Activated CD8-positive, alpha-beta memory T cell treated with anti-CD3 and anti-CD28 coated beads, Interleukin-2, amount 10 ng/mL, durations not matched to agents 7 days and 5 days (primary cell): Measurements from ENCODE around the gene SLC22A24. TPM values are rescaled to one million over a fixed set of nuclear protein-coding genes. Genes with fewer than 3 reads are reported as not detected.
"Not testable (repeated sequence)": the region's sequence is repeated elsewhere in the genome, so short reads cannot be mapped to it uniquely, and the experiment has no call there.

Experiments
- ATAC-seq: fragments of 150-1000 bp; cut with Tn5 transposase; one replicate; pipeline ENCODE4 v1.10.0; 2021; ENCODE audit warnings: moderate library complexity
- CTCF ChIA-PET: fragments of 350-600 bp; sonication (Branson Sonifier 250); formaldehyde crosslinking; loops from one replicate; lab custom pipeline; 2021; ENCODE audit warnings: antibody characterized with exemption; lab: Charles Lee
- DNase-seq: peaks from one replicate; pipeline ENCODE4 v3.0.0-alpha.2; 2020
- H3K27ac Mint-ChIP-seq: one replicate; pipeline ENCODE4 v1.8.0; 2021; ENCODE audit warnings: mild to moderate bottlenecking, mixed read lengths
- H3K27me3 Mint-ChIP-seq: one replicate; pipeline ENCODE4 v1.8.0; 2021; ENCODE audit warnings: mixed read lengths
- H3K36me3 Mint-ChIP-seq: one replicate; pipeline ENCODE4 v1.8.0; 2021; ENCODE audit warnings: mild to moderate bottlenecking, mixed read lengths
- H3K4me1 Mint-ChIP-seq: one replicate; pipeline ENCODE4 v1.8.0; 2021; ENCODE audit warnings: mixed read lengths
- H3K4me3 Mint-ChIP-seq: one replicate; pipeline ENCODE4 v1.8.0; 2021; ENCODE audit warnings: mild to moderate bottlenecking, moderate library complexity, mixed read lengths
- H3K9me3 Mint-ChIP-seq: one replicate; pipeline ENCODE4 v1.8.0; 2022; ENCODE audit warnings: low read depth, mixed read lengths
- total RNA-seq, 2 experiments: library from RNA; stranded (reverse); gene quantifications; one replicate each; pipeline ENCODE4 v1.2.3, GENCODE V29; 2021

The SLC22A24 gene, protein sequence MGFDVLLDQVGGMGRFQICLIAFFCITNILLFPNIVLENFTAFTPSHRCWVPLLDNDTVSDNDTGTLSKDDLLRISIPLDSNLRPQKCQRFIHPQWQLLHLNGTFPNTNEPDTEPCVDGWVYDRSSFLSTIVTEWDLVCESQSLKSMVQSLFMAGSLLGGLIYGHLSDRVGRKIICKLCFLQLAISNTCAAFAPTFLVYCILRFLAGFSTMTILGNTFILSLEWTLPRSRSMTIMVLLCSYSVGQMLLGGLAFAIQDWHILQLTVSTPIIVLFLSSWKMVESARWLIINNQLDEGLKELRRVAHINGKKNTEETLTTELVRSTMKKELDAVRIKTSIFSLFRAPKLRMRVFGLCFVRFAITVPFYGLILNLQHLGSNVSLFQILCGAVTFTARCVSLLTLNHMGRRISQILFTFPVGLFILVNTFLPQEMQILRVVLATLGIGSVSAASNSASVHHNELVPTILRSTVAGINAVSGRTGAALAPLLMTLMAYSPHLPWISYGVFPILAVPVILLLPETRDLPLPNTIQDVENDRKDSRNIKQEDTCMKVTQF
- not detected for total RNA-seq

DNA sequence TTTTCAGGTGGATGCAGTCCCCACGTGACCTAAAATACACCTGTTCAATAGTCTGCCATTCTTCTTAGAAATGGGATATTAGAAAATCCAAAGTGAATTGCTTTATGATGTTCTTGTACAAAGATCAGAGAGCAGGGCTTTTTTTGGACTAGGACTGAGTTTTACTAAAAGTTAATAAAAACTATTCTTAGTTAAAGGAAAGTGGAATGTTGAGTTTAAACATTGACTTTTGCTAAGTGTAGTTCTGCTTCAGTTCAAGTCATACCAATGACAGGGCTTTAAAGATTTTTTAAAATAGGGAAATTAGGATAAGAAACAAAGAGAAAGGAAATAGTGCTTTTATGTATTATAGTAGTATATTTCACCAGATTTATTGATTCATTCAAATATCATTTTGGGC, at the start of gene SLC22A24:
Gene SLC22A24, minus strand, starts transcription at position 101 of the 400 bp plus-strand sequence. CDS start 442 bp downstream, outside the sequence.
- DNase-seq (no peak), ATAC-seq (no peak)
- Mint-ChIP-seq H3K27me3 (peaks cover 22% of the 10 kb centered on the region), H3K4me3 (no peak within 1 kb of the TSS), H3K36me3 (no peaks in the 10 kb centered on the region), H3K4me1 (no peaks in the 10 kb centered on the region), H3K27ac (no peak within 1 kb of the TSS), H3K9me3 (no peaks in the 10 kb centered on the region)
- CTCF ChIA-PET: no interaction called here

DNA sequence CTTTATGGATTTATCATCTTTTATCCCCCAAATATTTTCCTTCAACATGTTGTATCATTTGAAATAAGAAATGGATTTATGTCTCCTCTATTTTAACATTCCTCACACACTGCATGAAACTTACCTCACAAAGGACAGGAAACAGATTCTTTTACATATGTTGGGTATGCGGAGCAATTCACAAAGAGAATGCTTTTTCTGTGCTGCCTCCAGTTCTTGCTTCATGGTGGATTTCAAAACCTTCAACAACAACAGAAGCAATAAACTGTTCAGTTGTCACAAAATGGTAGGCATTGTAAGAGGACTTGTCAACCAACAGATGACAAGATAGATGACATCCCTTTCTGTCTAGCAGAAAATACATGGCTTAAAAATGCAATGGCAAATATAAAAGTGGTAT, 36.5 kb upstream of the SLC22A24 start:
- Mint-ChIP-seq H3K9me3 (no peaks in the 10 kb centered on the region), H3K4me1 (no peaks in the 10 kb centered on the region), H3K27me3 (peaks cover 43% of the 10 kb centered on the region), H3K4me3 (no peak overlapping the region), H3K27ac (no peak overlapping the region), H3K36me3 (no peaks in the 10 kb centered on the region)
- ATAC-seq (no peak), DNase-seq (no peak)
- CTCF ChIA-PET: no interaction called here

DNA sequence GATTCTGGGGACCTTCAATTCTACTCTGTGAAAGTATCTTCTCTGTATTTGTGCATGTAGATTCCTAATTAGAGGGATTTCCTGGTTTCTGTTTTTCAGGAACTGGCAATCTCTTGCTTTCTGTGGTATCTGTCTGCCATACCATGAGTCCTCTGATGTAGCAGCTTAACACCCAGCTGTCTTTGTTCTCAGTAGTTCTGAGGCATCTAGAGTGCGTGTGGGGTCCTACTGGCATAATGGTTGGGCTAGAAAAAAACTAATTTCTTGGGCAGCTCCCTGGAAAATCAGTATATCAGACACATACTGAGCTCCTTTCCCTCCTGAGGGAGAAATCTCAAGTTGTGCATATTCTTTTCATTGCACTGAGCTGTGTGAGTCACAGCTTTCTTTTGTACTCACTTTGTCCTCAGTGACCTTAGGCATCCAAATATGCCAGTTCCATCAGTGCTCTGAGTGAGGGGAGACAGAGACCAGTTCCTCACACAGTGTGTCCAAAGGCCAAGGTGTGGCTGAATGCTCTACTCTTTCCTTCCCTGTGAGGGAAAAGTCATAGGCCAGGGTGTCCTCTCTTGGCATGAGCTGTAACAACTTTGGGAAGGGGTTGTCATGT, 35.5 kb upstream of the SLC22A24 start:
- Mint-ChIP-seq H3K27ac (no peak overlapping the region), H3K4me3 (no peak overlapping the region), H3K9me3 (no peaks in the 10 kb centered on the region), H3K4me1 (no peaks in the 10 kb centered on the region), H3K36me3 (no peaks in the 10 kb centered on the region), H3K27me3 (peaks cover 43% of the 10 kb centered on the region)
- ATAC-seq (no peak), DNase-seq (no peak)
- CTCF ChIA-PET: no interaction called here

DNA sequence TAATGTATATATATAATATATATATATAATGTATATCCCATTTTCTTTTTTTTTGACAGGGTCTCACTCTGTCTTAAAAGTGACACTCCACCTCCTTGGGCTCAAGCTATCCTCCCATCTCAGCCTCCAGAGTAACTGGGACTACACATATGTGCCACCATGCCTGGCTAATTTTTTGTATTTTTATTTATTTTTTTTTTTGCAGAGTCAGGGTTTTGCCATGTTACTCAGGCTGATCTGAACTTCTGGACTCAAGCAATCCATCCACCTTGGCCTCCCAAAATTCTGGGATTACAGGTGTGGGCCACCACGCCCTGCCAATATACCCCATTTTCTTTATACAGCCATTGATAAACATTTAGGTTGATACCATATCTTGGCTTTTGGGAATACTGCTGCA, 33.9 kb upstream of the SLC22A24 start:
- no peak overlapping the region for H3K27ac Mint-ChIP-seq
- no peaks in the 10 kb centered on the region for H3K9me3 Mint-ChIP-seq
- peaks cover 34% of the 10 kb centered on the region for H3K27me3 Mint-ChIP-seq
- no peak for DNase-seq
- H3K36me3 Mint-ChIP-seq: no peaks in the 10 kb centered on the region
- CTCF ChIA-PET: no interaction called here
- no peak overlapping the region for H3K4me3 Mint-ChIP-seq
- no peaks in the 10 kb centered on the region for H3K4me1 Mint-ChIP-seq
- no peak for ATAC-seq

DNA sequence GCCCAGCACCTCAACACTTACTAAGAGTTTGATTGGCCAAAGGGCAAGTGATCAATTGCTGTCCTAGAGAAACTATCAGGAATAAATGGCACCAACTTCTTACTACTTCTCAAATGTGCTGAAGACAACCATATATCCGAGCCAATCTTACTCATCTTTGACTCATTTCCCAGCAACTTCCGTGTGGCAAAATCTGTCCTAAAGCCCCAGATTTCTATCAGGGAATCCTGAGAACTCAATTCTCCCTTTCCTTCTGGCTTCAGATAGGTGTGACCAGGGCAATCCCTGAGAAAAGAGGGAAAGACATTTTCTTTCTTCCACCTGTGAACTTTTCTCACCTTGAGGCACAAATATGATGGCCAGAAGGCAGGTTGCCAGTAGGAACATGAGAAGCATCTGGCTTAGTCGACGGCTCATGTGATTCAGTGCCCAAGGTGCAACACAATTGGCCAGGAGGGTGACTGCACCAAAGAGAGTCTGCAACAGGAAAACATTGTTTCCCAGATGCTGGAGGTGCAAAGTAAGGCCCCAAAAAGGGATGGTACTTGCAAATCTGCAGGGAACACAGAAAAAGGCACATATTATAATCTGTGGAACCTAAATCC, 21.8 kb upstream of the SLC22A24 start:
- no peak for ATAC-seq
- H3K9me3 Mint-ChIP-seq: no peaks in the 10 kb centered on the region
- CTCF ChIA-PET: no interaction called here
- DNase-seq: no peak
- H3K27me3 Mint-ChIP-seq: peaks cover 46% of the 10 kb centered on the region
- no peaks in the 10 kb centered on the region for H3K36me3 Mint-ChIP-seq
- H3K27ac Mint-ChIP-seq: no peak overlapping the region
- H3K4me3 Mint-ChIP-seq: no peak overlapping the region
- H3K4me1 Mint-ChIP-seq: no peaks in the 10 kb centered on the region

DNA sequence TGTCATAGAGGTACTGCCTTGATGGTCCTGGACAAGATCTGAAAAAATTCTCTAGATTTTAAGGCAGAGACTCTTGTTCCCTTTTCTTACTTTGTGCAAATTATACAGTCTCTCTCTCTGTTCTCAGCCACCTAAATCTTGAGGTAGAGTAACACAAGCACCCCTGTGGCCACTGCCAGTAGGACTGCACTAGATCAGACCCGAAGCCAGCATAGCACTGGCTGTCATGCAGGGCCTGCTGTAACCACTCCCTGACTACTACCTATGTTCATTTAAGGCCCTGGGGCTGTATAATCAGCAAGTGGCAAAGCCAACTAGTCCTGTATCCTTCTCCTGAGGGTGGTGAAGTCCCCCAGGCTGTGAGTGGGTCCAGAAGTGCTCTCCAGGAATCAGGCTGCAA, 11.8 kb upstream of the SLC22A24 start:
- Mint-ChIP-seq H3K36me3 (no peaks in the 10 kb centered on the region), H3K4me1 (no peaks in the 10 kb centered on the region), H3K4me3 (no peak overlapping the region), H3K9me3 (no peaks in the 10 kb centered on the region), H3K27ac (no peak overlapping the region), H3K27me3 (peaks cover 31% of the 10 kb centered on the region)
- CTCF ChIA-PET: no interaction called here
- no peak for DNase-seq
- no peak for ATAC-seq

DNA sequence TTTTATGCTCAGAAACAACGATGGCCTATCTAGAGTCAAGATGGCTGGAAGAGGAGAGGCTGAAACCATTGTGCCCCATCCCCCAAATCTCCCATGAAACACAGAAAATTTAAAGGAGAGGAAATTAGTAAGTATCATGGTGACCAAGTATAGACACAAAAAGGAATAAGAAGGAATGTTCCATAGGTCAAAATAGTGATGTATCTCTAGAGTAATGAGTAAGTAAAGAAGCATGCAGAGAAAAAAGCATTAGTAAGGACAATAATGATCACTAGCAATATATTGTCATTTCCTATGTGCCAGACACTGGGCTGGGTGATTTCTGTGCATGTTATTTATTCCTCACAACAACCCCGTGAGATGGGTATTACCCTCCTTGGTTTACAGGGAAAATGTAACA, 2.6 kb upstream of the SLC22A24 start:
- ATAC-seq (no peak), DNase-seq (no peak)
- CTCF ChIA-PET: no interaction called here
- no peaks in the 10 kb centered on the region for H3K4me1 Mint-ChIP-seq
- H3K36me3 Mint-ChIP-seq: no peaks in the 10 kb centered on the region
- H3K27me3 Mint-ChIP-seq: peaks cover 18% of the 10 kb centered on the region
- no peak overlapping the region for H3K4me3 Mint-ChIP-seq
- H3K9me3 Mint-ChIP-seq: no peaks in the 10 kb centered on the region
- no peak overlapping the region for H3K27ac Mint-ChIP-seq

DNA sequence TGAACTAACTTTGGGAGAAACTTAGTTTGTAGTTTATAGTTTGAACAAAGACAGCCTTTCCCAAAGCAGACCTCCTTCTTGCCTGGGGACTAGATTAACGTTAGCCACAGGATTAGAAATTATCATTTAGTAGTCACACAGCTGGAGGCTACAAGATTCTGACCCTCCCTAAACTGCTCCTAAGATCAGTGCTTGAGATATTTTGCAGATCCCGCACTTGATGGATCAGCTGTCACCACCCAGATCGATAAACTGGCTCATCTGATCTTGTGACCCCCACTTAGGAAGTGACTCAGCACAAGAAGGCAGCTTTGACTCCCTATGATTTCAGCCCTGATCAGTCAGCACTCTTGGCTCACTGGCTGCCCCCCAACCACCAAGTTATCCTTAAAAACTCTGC, 1.6 kb downstream of the SLC22A24 start:
- no peaks in the 10 kb centered on the region for H3K4me1 Mint-ChIP-seq
- H3K9me3 Mint-ChIP-seq: no peaks in the 10 kb centered on the region
- CTCF ChIA-PET: no interaction called here
- H3K27me3 Mint-ChIP-seq: peaks cover 25% of the 10 kb centered on the region
- DNase-seq (no peak), ATAC-seq (no peak)
- no peak overlapping the region for H3K27ac Mint-ChIP-seq
- H3K4me3 Mint-ChIP-seq: no peak overlapping the region
- no peaks in the 10 kb centered on the region for H3K36me3 Mint-ChIP-seq

DNA sequence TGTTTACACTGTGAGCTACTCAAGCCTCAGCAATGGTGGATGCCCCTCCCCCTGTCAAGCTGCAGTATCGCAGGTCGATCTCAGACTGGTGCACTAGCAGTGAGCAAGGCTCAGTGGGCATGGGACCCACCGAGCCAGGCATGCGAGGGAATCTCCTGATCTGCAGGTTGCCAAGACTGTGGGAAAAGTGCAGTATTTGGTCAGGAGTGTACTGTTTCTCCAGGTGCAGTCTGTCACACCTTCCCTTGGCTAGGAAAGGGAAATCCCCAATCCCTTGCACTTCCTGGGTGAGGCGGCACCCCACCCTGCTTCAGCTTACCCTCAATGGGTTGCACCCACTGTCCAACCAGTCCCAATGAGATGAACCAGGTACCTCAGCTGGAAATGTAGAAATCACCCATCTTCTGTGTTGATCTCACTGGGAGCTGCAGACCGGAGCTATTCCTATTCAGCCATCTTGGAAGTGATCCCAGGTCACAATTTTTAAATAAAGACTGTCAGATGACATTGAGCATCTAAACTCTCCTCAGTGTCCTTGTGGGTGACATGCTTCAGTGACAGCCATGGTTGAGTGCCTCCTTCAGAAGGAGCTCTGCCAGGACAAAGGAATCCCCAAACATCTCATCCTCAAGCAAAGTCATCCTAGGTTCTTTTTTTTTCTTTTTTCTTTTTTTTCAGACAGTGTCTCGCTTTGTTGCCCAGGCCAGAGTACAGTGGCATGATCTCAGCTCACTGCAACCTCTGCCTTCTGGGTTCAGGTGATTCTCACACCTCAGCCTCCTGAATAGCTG, 10.8 kb downstream of the SLC22A24 start:
- Mint-ChIP-seq H3K36me3 (no peaks in the 10 kb centered on the region), H3K4me1 (no peaks in the 10 kb centered on the region), H3K27me3 (peaks cover 15% of the 10 kb centered on the region), H3K27ac (no peak overlapping the region), H3K4me3 (no peak overlapping the region), H3K9me3 (no peaks in the 10 kb centered on the region)
- DNase-seq (no peak), ATAC-seq (no peak)
- CTCF ChIA-PET: no interaction called here

DNA sequence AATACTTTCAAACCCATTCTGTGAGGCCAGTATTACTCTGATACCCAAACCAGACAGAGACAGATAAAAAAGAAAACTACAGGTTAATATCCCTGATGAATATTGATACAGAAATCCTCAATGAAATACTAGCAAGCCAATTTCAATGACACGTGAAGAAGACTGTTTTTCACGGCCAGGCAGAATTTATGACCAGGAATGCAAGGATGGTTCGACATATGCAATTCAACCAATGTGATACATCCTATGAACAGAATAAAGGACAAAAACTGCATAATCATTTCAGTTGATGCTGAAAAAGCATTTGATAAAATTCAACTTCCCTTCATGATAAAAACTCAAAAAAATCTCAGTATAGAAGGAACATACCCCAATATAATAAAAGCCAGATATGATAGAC, 44.5 kb downstream of the SLC22A24 start:
- DNase-seq (no peak), ATAC-seq (no peak)
- H3K27me3 Mint-ChIP-seq: peaks cover 2% of the 10 kb centered on the region
- H3K4me3 Mint-ChIP-seq: no peak overlapping the region
- H3K36me3 Mint-ChIP-seq: no peaks in the 10 kb centered on the region
- no peak overlapping the region for H3K27ac Mint-ChIP-seq
- no peaks in the 10 kb centered on the region for H3K4me1 Mint-ChIP-seq
- H3K9me3 Mint-ChIP-seq: peaks cover 13% of the 10 kb centered on the region
- CTCF ChIA-PET: no interaction called here

DNA sequence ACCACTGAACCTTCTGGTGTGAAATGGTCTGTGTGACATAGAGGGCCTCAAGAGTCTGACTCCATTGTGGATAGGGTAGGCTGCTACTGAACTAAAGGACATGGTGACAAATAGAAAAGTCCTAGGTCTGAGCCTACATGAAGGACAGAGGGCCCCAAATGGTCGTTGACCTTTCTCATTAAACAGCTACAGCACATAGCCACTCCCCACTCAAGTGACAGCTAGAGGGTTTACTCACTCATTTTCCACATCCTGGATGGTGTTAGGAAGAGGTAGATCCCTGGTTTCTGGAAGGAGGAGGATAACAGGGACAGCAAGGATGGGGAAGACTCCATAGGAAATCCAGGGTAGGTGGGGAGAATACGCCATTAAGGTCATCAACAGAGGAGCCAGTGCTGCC, 63.3 kb downstream of the SLC22A24 start:
- ATAC-seq (no peak), DNase-seq (no peak)
- Mint-ChIP-seq H3K4me1 (no peaks in the 10 kb centered on the region), H3K36me3 (no peaks in the 10 kb centered on the region), H3K27me3 (peaks cover 20% of the 10 kb centered on the region), H3K4me3 (no peak overlapping the region), H3K9me3 (peaks cover 4% of the 10 kb centered on the region), H3K27ac (no peak overlapping the region)
- CTCF ChIA-PET: no interaction called here

DNA sequence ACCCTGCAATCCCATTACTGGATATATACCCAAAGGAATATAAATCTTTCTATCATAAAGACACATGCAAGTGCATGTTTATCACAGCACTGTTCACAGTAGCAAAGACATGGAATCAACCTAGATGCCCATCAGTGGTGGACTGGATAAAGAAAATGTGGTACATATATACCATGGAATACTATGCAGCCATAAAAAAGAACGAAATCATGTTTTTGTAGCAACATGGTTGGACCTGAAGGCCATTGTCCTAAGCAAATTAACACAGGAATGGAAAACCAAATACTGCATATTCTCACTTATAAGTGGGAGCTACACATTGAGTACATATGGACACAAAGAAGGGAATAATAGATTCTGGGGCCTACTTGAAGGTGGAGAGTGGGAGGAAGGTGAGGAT, 97.8 kb downstream of the SLC22A24 start:
- not testable (repeated sequence) for H3K4me1 Mint-ChIP-seq, H3K9me3 Mint-ChIP-seq, H3K4me3 Mint-ChIP-seq, DNase-seq, H3K27ac Mint-ChIP-seq, ATAC-seq, H3K36me3 Mint-ChIP-seq
- H3K27me3 Mint-ChIP-seq: peaks cover 20% of the 10 kb centered on the region
- CTCF ChIA-PET: interaction anchor here (1.4 kb wide), 1 partner anchor 12 kb away, joined by 3 read pairs; no protein-coding TSS in a partner anchor

DNA sequence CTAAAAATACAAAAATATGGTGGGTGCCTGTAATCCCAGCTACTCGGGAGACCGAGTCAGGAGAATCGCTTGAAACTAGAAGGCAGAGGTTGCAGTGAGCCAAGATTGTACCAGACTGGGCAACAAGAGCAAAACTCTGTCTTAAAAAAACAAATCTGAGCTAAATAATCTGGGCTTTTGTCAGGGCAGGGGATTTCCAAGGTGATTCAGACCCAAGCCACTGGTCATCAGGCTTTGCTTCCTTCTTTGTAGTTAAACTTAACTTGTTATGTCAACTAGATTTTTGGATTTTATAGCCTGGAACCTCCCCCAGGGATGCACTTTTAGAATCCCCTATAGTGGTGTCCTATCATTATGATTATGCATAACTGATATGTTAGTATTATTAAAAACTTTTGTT, 101.4 kb downstream of the SLC22A24 start:
- Mint-ChIP-seq H3K36me3 (no peaks in the 10 kb centered on the region), H3K27me3 (peaks cover 35% of the 10 kb centered on the region), H3K27ac (no peak overlapping the region), H3K4me1 (no peaks in the 10 kb centered on the region), H3K9me3 (no peaks in the 10 kb centered on the region), H3K4me3 (no peak overlapping the region)
- CTCF ChIA-PET: interaction anchor here (0.7 kb wide), 1 partner anchor 19 kb away, joined by 3 read pairs; no protein-coding TSS in a partner anchor
- DNase-seq (no peak), ATAC-seq (no peak)
